Subcutaneous abdominal adipose tissue (tissue), 5 donors: ENCODE data around the gene BPIFB4.

Experiments used
- H3K27ac ChIP-seq: one replicate; pipeline ENCODE4 v1.7.0; 2013; ENCODE audit warnings: low read depth, mild to moderate bottlenecking, inconsistent platforms, low read length, moderate library complexity
- H3K27me3 ChIP-seq, 5 donors: one replicate each; pipeline ENCODE4 v1.7.0; 2013; ENCODE audit warnings: low read length in 5 of 5, inconsistent platforms in 1 of 5; ENCODE audit not compliant: control insufficient read depth in 5 of 5, insufficient read depth in 4 of 5
- H3K36me3 ChIP-seq, 5 donors: one replicate each; pipeline ENCODE4 v1.7.0; 2013; ENCODE audit warnings: low read length in 5 of 5; ENCODE audit not compliant: control insufficient read depth in 5 of 5, insufficient read depth in 5 of 5
- H3K4me1 ChIP-seq, 5 donors: one replicate each; pipeline ENCODE4 v1.7.0; 2013; ENCODE audit warnings: low read length in 5 of 5, mild to moderate bottlenecking in 3 of 5, moderate library complexity in 1 of 5; ENCODE audit not compliant: control insufficient read depth in 5 of 5, insufficient read depth in 5 of 5
- H3K4me3 ChIP-seq, 5 donors: one replicate each; pipeline ENCODE4 v1.7.0; 2013; ENCODE audit warnings: low read length in 5 of 5, low read depth in 1 of 5
- H3K9ac ChIP-seq, 5 donors: one replicate each; pipeline ENCODE4 v1.7.0; 2013; ENCODE audit warnings: low read length in 5 of 5, mild to moderate bottlenecking in 4 of 5, moderate library complexity in 3 of 5
- H3K9me3 ChIP-seq, 5 donors: one replicate each; pipeline ENCODE4 v1.7.0; 2013; ENCODE audit warnings: low read length in 5 of 5; ENCODE audit not compliant: control insufficient read depth in 5 of 5
- donor health status: healthy.
- donor health status: healthy.
- donor health status: healthy.
- donor health status: healthy.
- donor health status: healthy.

Gene BPIFB4

DNA sequence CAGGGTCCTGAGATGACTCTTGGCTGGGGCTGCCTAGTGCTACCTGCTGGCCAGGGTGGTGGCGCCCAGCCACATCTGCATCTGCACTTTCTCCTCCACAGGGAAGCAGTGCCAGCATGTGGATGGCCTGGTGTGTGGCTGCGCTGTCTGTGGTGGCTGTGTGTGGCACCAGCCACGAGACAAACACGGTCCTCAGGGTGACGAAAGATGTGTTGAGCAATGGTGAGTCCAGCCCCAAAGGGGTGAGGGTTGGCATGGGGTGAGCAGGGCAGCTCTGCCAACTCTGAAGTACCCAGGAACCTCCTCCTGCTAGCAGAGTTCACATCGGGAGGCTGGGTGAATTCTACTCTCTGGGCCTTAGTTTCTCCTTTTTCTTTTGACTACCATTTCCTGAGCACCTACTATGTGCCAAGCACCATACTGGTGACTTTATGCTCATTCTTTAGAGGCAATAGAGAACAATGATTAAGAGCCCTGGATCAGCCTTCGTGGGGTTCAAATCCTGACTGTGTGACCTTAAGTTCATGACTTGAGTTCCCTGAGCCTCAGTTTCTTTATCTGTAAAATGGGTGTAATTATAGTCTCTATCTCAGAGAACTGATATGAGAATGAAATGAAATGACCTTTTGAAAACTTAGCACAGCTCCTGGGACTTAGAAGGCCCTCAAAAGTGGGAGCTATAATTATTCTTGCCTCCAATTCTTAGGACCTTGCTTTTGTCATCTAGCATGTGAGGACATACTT is 2.1 kb downstream of the BPIFB4 start:
- Histone ChIP-seq H3K36me3 (no peaks in the 10 kb centered on the region), H3K27ac (no peak overlapping the region), H3K9ac (no peak overlapping the region), H3K4me3 (no peak overlapping the region), H3K9me3 (no peaks in the 10 kb centered on the region), H3K27me3 (peaks cover 0 to 9% (median 2%) of the 10 kb centered on the region in 5 donors), H3K4me1 (peaks cover 0 to 13% (median 9%) of the 10 kb centered on the region in 5 donors)

GRCh38 chr20:33082546-33082945 is 3.1 kb downstream of the BPIFB4 start:
- Histone ChIP-seq H3K4me1 (peaks cover 0 to 13% (median 9%) of the 10 kb centered on the region in 5 donors), H3K4me3 (no peak overlapping the region), H3K27ac (no peak overlapping the region), H3K9me3 (no peaks in the 10 kb centered on the region), H3K27me3 (peaks cover 0 to 4% (median 2%) of the 10 kb centered on the region in 5 donors), H3K9ac (no peak overlapping the region), H3K36me3 (no peaks in the 10 kb centered on the region)

- H3K36me3 ChIP-seq, result no peaks in the 10 kb centered on the region
- no peaks in the 10 kb centered on the region for H3K9me3 ChIP-seq
- H3K4me3 ChIP-seq, result no peak overlapping the region
- H3K4me1 ChIP-seq, result peaks cover 0 to 13% (median 9%) of the 10 kb centered on the region in 5 donors
- H3K27ac ChIP-seq, result no peak overlapping the region
- no peak overlapping the region for H3K9ac ChIP-seq
- peaks cover 0 to 3% (median 2%) of the 10 kb centered on the region in 5 donors for H3K27me3 ChIP-seq
Observed at GRCh38 chr20:33083544-33084340, 4.3 kb downstream of the BPIFB4 start.

DNA sequence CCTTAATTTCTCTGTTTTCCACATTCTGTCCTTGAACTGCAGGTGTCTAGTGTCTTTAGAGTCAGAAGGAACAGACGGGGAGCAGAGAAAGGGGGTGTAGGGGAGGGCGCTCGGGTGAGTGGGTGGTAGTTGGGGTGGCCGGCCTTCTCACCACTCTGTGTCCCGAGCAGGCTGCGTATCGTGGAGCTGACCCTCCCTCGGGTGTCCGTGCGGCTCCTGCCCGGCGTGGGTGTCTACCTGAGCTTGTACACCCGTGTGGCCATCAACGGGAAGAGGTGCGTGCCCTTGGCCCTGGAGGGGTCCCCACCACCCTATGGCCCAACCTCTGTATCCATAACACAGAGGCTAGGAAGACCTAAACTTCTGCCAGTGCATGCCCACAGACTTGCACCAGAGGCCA is 5.3 kb downstream of the BPIFB4 start:
- Histone ChIP-seq H3K9me3 (no peaks in the 10 kb centered on the region), H3K9ac (no peak overlapping the region), H3K27me3 (peaks cover under 1 to 5% (median 2%) of the 10 kb centered on the region in 5 donors), H3K4me3 (no peak overlapping the region), H3K36me3 (no peaks in the 10 kb centered on the region), H3K27ac (no peak overlapping the region), H3K4me1 (peaks cover 0 to 13% (median 9%) of the 10 kb centered on the region in 5 donors)

DNA sequence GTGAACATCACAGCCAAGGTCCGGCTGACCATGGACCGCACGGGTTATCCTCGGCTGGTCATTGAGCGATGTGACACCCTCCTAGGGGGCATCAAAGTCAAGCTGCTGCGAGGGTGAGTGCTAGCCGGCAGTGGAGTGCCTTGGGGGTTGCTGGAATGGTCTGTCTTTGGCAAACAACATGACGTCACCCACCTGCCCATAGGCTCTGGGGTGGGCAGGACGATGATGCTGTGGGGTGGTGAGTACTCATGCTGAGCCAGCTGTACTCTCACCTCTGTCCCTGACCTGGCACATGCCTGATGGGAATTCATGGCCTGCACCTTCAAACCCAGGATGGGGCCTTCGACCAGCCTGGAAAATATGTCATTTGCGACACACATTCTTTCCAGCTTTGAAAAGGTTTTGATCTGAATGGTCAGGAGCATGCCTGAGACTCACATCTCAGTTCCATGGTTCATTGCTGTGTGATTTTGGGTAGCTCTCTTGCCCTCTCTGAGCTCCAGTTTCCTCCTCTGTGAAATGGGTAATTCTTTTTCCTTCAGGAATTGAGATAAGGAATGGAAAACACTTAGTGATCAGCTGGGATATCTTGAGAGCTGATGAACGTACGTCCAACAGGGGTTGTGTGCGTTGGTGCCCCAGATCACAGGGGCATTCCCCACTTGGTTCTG is 6.7 kb downstream of the BPIFB4 start:
- Histone ChIP-seq H3K36me3 (no peaks in the 10 kb centered on the region), H3K9me3 (no peaks in the 10 kb centered on the region), H3K4me3 (no peak overlapping the region), H3K27ac (no peak overlapping the region), H3K9ac (no peak overlapping the region), H3K4me1 (peaks cover 0 to 13% (median 9%) of the 10 kb centered on the region in 5 donors), H3K27me3 (peaks cover 2 to 5% (median 3%) of the 10 kb centered on the region in 5 donors)

DNA sequence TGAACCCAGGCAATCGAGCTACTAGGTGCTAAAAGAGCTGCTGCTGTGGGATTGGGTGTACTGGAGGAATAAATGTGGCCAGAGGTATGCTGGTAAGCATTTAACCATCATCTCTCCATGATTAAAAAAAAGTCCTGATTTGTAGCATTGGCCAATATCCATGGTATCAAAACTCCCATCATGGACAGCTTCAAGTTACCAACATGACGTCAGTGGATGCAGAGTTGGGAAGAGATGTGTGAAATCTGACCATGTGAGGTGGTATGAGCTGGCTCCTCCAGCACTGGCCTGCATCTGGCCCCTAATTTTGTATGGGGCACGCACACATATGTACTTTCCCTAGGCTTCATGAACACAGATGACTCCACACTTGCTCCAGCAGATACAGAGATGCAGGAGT is 11.7 kb downstream of the BPIFB4 start:
- Histone ChIP-seq H3K4me3 (no peak overlapping the region), H3K4me1 (peaks cover 0 to 4% (median under 1%) of the 10 kb centered on the region in 5 donors), H3K27me3 (peaks cover 0 to 5% (median 0%) of the 10 kb centered on the region in 5 donors), H3K9ac (no peak overlapping the region), H3K27ac (no peak overlapping the region), H3K36me3 (no peaks in the 10 kb centered on the region), H3K9me3 (no peaks in the 10 kb centered on the region)

GRCh38 chr20:33091693-33092092 is 12.2 kb downstream of the BPIFB4 start:
- no peak overlapping the region for H3K9ac ChIP-seq
- H3K4me1 ChIP-seq, result peaks cover 0 to 10% (median 6%) of the 10 kb centered on the region in 5 donors
- no peaks in the 10 kb centered on the region for H3K9me3 ChIP-seq
- peaks cover 0 to 5% (median 0%) of the 10 kb centered on the region in 5 donors for H3K27me3 ChIP-seq
- no peak overlapping the region for H3K27ac ChIP-seq
- H3K4me3 ChIP-seq, result no peak overlapping the region
- no peaks in the 10 kb centered on the region for H3K36me3 ChIP-seq

- H3K4me3 ChIP-seq, result no peak overlapping the region
- H3K9me3 ChIP-seq, result no peaks in the 10 kb centered on the region
- no peak overlapping the region for H3K27ac ChIP-seq
- peaks cover 0 to 5% (median 0%) of the 10 kb centered on the region in 5 donors for H3K27me3 ChIP-seq
- H3K9ac ChIP-seq, result no peak overlapping the region
- H3K4me1 ChIP-seq, result peaks cover 0 to 16% (median 13%) of the 10 kb centered on the region in 5 donors
- no peaks in the 10 kb centered on the region for H3K36me3 ChIP-seq
Observed at GRCh38 chr20:33092361-33092760, 12.9 kb downstream of the BPIFB4 start.

DNA sequence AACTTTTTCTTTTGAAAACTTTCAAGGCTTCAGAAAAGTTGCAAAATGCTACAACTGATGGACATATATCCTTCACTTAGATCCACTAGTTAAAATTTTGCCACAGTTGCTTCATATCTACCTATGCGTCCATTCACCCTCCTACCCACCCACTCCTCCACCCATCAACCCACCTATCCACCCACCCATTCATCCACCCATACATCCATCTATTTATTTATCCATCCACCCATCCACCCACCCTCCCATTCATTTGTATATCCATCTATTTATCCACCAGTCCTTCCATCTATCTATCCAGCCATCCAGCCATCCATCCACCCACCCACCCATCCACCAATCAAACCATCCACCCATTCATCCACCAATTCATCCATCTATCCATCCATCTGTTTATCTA is 13.6 kb downstream of the BPIFB4 start:
- peaks cover 0 to 5% (median 0%) of the 10 kb centered on the region in 5 donors for H3K27me3 ChIP-seq
- H3K27ac ChIP-seq, result no peak overlapping the region
- no peaks in the 10 kb centered on the region for H3K36me3 ChIP-seq
- no peaks in the 10 kb centered on the region for H3K9me3 ChIP-seq
- no peak overlapping the region for H3K9ac ChIP-seq
- H3K4me1 ChIP-seq, result peaks cover 0 to 18% (median 14%) of the 10 kb centered on the region in 5 donors
- no peak overlapping the region for H3K4me3 ChIP-seq
